Mesodermal cell (in vitro differentiated cells): Measurements from ENCODE around the gene VEPH1.
"Not testable (repeated sequence)": the region's sequence is repeated elsewhere in the genome, so short reads cannot be mapped to it uniquely, and the experiment has no call there.

Experiments
- H3K27ac ChIP-seq: 2 replicates; pipeline ENCODE4 v1.7.0; 2013; ENCODE audit warnings: mild to moderate bottlenecking, low read depth, low read length, moderate library complexity; ENCODE audit not compliant: severe bottlenecking
- H3K36me3 ChIP-seq: 2 replicates; pipeline ENCODE4 v1.7.1; 2013; ENCODE audit warnings: mild to moderate bottlenecking, low read length, moderate library complexity; ENCODE audit not compliant: control insufficient read depth, insufficient read depth
- H3K4me1 ChIP-seq: one replicate; pipeline ENCODE4 v1.7.1; 2013; ENCODE audit warnings: mild to moderate bottlenecking, low read length; ENCODE audit not compliant: insufficient read depth, control insufficient read depth, poor library complexity, severe bottlenecking
- H3K4me3 ChIP-seq: 2 replicates; pipeline ENCODE4 v1.7.0; 2013; ENCODE audit warnings: low read length, control low read depth, mild to moderate bottlenecking; ENCODE audit not compliant: insufficient read depth, poor library complexity, severe bottlenecking; ENCODE audit errors: extremely low read depth
- H3K9me3 ChIP-seq: 2 replicates; pipeline ENCODE4 v1.7.1; 2013; ENCODE audit warnings: mild to moderate bottlenecking, low read length, moderate library complexity; ENCODE audit not compliant: control insufficient read depth
- WGBS, 2 experiments: methylation state at CpG; one replicate each; pipeline ENCODE4 v1.1.5; 2013; ENCODE audit warnings: missing lambda C conversion rate in 2 of 2; ENCODE audit not compliant: insufficient coverage in 2 of 2; 5-methylcytosine and 5-hydroxymethylcytosine counted together

VEPH1 gene

GRCh38 chr3:157350651-157351050 lies 152.6 kb downstream of the VEPH1 start:
- no CpG with 5 or more reads among the region's 2 CpGs for WGBS, 2 experiments
- not testable (repeated sequence) for H3K27ac ChIP-seq, H3K4me1 ChIP-seq, H3K36me3 ChIP-seq, H3K4me3 ChIP-seq, H3K9me3 ChIP-seq

DNA sequence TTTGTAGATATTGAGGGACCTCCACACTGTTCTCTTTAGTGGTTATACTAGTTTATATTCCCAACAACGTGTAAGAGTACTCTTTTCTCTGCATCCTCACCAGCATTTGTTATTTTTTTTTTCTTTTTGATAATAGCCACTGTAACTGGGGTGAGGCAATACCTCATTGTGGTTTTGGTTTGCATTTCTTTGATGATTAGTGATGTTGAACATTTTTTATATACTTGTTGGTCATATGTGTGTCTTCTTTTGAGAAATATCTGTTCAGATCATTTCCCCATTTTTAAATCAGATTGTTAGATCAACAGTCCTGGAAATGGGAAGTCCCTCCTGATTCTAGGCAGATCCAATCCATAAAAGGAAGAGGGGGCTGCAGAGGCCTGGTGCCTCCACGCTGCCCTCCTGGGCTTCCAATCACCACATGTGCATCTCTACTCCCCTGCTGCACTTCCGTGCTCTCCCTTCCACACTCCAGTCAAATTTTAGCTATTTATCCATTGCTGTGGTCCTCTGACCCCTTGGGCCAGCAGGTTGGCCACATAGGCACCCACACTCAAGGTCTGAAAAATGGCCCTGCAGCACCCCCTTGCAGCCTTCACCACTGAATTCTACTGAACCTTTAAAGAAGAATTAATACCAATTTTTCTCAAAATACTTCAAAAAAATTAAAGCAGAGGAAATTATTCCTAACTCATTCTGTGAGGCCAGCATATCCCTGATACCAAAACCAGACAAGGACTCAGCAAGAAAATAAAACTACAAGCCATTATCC lies 154.7 kb downstream of the VEPH1 start:
- not testable (repeated sequence) for H3K4me1 ChIP-seq, H3K4me3 ChIP-seq, H3K27ac ChIP-seq, H3K9me3 ChIP-seq, H3K36me3 ChIP-seq
- WGBS, 2 experiments, result 78 to 100% methylated on average over 1 to 2 of the region's 3 CpGs

DNA sequence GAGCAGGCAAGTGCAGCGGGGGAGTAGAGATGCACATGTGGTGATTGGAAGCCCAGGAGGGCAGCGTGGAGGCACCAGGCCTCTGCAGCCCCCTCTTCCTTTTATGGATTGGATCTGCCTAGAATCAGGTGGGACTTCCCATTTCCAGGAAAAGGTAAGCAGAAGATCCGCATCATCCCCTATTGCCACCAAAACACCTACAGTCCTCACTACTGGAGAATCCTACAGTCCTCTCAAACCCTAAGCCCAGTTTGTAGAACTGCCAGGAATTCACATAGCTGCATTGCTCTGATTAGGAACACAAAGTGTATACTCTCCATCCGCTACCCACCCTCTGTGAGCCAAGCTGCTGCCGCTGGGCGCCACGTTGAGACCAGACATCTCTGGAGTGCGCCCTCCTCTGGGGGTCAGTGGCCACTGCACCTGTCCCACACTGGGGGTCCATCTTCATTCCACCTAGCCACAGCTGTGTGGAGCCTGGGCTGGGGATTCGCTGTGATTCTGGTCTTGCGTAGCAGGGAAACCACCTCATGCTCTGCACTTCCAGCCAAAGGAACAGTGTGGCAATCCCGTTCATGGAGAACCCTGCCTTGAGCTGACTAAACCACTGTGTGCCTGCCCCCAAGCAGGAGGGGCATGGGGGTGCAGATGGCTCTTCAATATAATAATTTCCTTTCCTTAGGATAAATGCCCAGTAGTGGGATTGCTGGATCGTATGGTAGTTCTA lies 155.5 kb downstream of the VEPH1 start:
- WGBS, 2 experiments, result 77 to 82% methylated on average over 9 of the region's 12 CpGs
- no peaks in the 10 kb centered on the region for H3K9me3 ChIP-seq
- H3K4me3 ChIP-seq, result no peak overlapping the region
- no peaks in the 10 kb centered on the region for H3K4me1 ChIP-seq
- no peaks in the 10 kb centered on the region for H3K36me3 ChIP-seq
- no peak overlapping the region for H3K27ac ChIP-seq

- no peak overlapping the region for H3K4me3 ChIP-seq
- WGBS, 2 experiments, result 93 to 100% methylated on average over 1 of the region's 4 CpGs
- no peaks in the 10 kb centered on the region for H3K36me3 ChIP-seq
- H3K27ac ChIP-seq, result peak overlapping the region; percentile 86
- peaks cover 9% of the 10 kb centered on the region for H3K9me3 ChIP-seq
- peaks cover 4% of the 10 kb centered on the region for H3K4me1 ChIP-seq
These were observed 166.8 kb downstream of the VEPH1 start for GRCh38 chr3:157336252-157337009.

DNA sequence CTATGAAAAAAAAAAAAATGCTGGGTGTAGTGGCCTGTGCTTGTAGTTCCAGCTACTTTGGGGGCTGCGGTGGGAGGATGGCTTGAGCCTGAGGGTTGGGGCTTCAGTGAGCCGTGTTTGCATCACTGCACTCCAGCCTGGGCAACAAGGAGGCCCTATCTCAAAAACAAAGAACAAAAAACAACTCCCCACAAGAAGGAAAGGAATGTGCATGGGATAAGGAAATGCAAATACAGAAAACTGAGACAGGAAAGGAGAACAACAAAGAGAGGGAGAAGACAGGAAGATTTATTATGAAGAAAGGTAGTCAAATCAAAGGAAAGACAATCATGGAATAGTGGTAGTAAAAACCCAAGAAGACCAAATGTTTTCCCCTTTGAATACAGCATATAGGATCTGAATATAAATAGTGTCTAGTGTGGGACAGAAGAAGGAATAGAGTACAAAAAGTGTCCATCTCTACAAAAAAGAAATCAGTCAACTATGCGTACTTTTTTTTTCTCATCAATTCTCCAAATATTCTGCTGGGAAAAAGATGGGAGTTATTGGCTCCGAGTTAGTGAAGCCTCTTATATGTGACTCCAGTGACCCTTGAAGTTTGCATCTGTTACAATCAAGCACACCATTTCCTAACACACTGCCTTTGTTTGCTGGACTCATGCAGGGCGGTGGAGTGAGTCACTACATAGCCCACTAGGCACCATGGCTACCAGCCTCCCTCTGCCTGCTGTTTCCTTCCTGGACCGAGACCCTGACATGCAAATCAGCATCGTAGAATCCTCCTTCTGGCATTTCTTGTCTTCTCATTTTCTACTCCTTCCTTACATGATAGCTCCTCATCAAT lies 167.8 kb downstream of the VEPH1 start:
- Histone ChIP-seq H3K27ac (peak overlapping the region; percentile 86), H3K4me1 (peaks cover 4% of the 10 kb centered on the region), H3K9me3 (peaks cover 9% of the 10 kb centered on the region), H3K36me3 (no peaks in the 10 kb centered on the region), H3K4me3 (no peak overlapping the region)
- 8 to 17% methylated on average over 3 of the region's 7 CpGs for WGBS, 2 experiments

DNA sequence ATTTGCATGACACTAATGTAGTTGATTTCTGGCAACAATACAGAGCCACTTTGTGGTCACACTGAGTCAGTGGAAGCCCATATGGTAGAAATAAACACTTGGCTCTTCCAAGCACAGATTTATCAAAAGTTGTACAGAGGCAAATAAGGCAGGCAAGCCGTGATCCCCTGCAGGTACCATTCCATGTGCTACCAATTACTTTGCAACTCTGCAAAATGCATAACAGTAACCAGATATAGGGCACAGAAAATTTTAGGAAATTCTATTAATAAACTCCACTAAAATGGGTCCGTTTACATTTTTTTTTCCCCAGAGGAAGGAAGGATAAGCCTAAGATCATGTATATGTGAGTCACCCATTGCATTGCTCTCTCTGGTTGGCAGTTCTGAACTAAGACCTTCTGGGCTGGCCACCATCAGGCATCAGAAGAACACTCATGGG lies 169.6 kb downstream of the VEPH1 start:
- Histone ChIP-seq H3K36me3 (no peaks in the 10 kb centered on the region), H3K9me3 (no peaks in the 10 kb centered on the region), H3K27ac (no peak overlapping the region), H3K4me3 (no peak overlapping the region), H3K4me1 (peaks cover 4% of the 10 kb centered on the region)
- WGBS, 2 experiments, result 0% methylated on average over 1 of the region's 2 CpGs; no CpG with 5 or more reads in 1 of the 2 experiments

DNA sequence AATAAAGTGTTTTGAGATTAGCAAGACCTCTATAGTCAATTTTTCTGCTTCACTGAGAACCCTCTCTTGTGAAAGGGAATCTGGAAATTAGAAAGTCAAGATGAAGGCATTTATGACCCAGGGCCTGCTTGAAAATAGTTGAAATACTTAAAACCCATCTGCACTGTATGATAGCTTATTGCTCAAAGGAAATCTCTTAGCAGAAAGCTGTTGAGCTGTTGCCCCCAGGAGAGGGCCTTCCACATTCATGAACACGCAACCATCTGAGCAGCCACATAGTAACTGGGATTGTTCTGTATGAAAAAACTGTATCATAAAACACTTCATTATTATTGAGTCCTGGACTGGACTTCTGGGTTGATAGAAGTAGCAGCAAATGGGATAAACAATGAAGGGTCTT lies 173.0 kb downstream of the VEPH1 start:
- Histone ChIP-seq H3K9me3 (no peaks in the 10 kb centered on the region), H3K4me3 (no peak overlapping the region), H3K4me1 (peaks cover 3% of the 10 kb centered on the region), H3K27ac (no peak overlapping the region), H3K36me3 (no peaks in the 10 kb centered on the region)
- no CpG with 5 or more reads among the region's 1 CpG for WGBS, 2 experiments

- Histone ChIP-seq H3K9me3 (no peaks in the 10 kb centered on the region), H3K36me3 (no peaks in the 10 kb centered on the region), H3K4me3 (no peak overlapping the region), H3K27ac (no peak overlapping the region), H3K4me1 (no peaks in the 10 kb centered on the region)
- 40 to 80% methylated on average over 1 of the region's 2 CpGs for WGBS, 2 experiments
These were observed 173.7 kb downstream of the VEPH1 start for GRCh38 chr3:157329551-157329950.

DNA sequence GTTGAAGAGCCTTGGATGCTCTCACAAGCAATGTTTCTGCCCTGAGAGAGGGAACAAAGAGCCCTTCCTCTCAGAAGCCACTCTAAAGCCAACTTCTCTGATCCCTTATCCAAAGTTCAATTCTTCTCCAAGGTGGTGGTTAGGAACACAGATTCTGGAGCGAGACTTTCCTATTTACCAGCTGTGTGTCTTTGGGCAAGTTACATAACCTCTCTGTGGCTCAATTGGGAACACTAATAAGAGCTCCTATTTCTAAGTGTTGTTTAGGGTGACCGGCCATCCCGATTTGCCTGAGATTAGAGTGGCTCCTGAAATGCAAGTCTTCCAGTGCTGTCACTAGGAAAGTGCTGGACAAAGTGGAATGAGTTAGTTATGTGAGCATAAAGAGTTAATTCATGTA lies 175.4 kb downstream of the VEPH1 start:
- Histone ChIP-seq H3K9me3 (no peaks in the 10 kb centered on the region), H3K4me3 (no peak overlapping the region), H3K27ac (no peak overlapping the region), H3K36me3 (no peaks in the 10 kb centered on the region), H3K4me1 (no peaks in the 10 kb centered on the region)
- 73 to 100% methylated on average over 1 to 2 of the region's 3 CpGs for WGBS, 2 experiments

DNA sequence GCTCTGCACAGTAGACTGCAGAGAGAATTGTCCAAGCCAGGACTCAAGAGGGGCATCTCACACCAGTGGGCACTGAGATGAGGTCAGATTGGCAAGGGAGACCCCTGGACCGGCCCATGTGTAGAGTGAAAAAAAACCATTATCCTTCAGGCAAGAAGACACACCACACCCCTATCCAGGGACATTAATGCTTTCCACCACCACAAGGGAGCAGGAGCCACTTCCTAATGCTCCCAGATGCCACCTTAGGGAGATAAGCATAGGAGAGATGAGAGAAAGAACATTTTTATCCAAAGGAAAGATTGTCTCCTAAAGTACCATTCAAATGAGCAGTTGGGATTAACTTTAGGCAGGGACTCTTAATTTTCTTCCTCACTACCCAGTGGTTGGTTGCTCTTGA lies 176.2 kb downstream of the VEPH1 start:
- Histone ChIP-seq H3K9me3 (no peaks in the 10 kb centered on the region), H3K27ac (no peak overlapping the region), H3K4me1 (no peaks in the 10 kb centered on the region), H3K36me3 (no peaks in the 10 kb centered on the region), H3K4me3 (no peak overlapping the region)
- WGBS, 2 experiments, result no CpG with 5 or more reads among the region's 1 CpG
